Neural progenitor cell (in vitro differentiated cells): ENCODE results near the gene CCDC7. TPM values are rescaled to one million over a fixed set of nuclear protein-coding genes. Genes with fewer than 3 reads are reported as not detected.
"Not testable (repeated sequence)": the region's sequence is repeated elsewhere in the genome, so short reads cannot be mapped to it uniquely, and the experiment has no call there.

Source experiments
- DNase-seq: peaks from one replicate; pipeline ENCODE4 v3.0.0-alpha.2; 2016; ENCODE audit warnings: low spot score
- H2AFZ ChIP-seq: fragments of 200-600 bp; sonication (generic); replicated peaks from 2 replicates; pipeline ENCODE4 v1.6.1; 2016; ENCODE audit warnings: antibody characterized with exemption
- H3F3A ChIP-seq: fragments of 200-600 bp; sonication (generic); 2 replicates; pipeline ENCODE4 v1.6.1; 2016; ENCODE audit warnings: antibody characterized with exemption, low read depth
- H3K27ac ChIP-seq: fragments of 200-600 bp; sonication (generic); 2 replicates; pipeline ENCODE4 v1.5.1; 2016; ENCODE audit warnings: mild to moderate bottlenecking
- H3K27me3 ChIP-seq: fragments of 200-600 bp; sonication (generic); 2 replicates; pipeline ENCODE4 v1.6.1; 2016; ENCODE audit warnings: mild to moderate bottlenecking, moderate library complexity
- H3K36me3 ChIP-seq: fragments of 200-600 bp; sonication (generic); 2 replicates; pipeline ENCODE4 v1.5.1; 2016
- H3K4me1 ChIP-seq: fragments of 200-600 bp; sonication (generic); 2 replicates; pipeline ENCODE4 v1.6.1; 2016; ENCODE audit warnings: mixed run types
- H3K4me2 ChIP-seq: fragments of 200-600 bp; sonication (generic); 2 replicates; pipeline ENCODE4 v1.6.1; 2016
- H3K4me3 ChIP-seq: fragments of 200-600 bp; sonication (generic); 2 replicates; pipeline ENCODE4 v1.5.1; 2016
- H3K79me2 ChIP-seq: fragments of 200-600 bp; sonication (generic); 2 replicates; pipeline ENCODE4 v1.6.1; 2016; ENCODE audit warnings: low read depth
- H3K9ac ChIP-seq: fragments of 200-600 bp; sonication (generic); 2 replicates; pipeline ENCODE4 v1.6.1; 2016
- H3K9me3 ChIP-seq: fragments of 200-600 bp; sonication (generic); 2 replicates; pipeline ENCODE4 v1.5.1; 2016; ENCODE audit warnings: low read depth
- H4K20me1 ChIP-seq: fragments of 200-600 bp; sonication (generic); 2 replicates; pipeline ENCODE4 v1.6.1; 2016; ENCODE audit warnings: low read depth
- H3K27ac Mint-ChIP-seq: 3 replicates; pipeline ENCODE4 v1.8.0; 2021; ENCODE audit warnings: mixed read lengths
- H3K27me3 Mint-ChIP-seq: 2 replicates; pipeline ENCODE4 v1.8.0; 2022; ENCODE audit warnings: low read depth, mild to moderate bottlenecking, inconsistent platforms, moderate library complexity, mixed read lengths; ENCODE audit not compliant: insufficient read depth
- H3K36me3 Mint-ChIP-seq: 3 replicates; pipeline ENCODE4 v1.8.0; 2021; ENCODE audit warnings: mixed read lengths
- H3K4me1 Mint-ChIP-seq: 3 replicates; pipeline ENCODE4 v1.8.0; 2021; ENCODE audit warnings: mixed read lengths
- H3K4me3 Mint-ChIP-seq: 3 replicates; pipeline ENCODE4 v1.8.0; 2021; ENCODE audit warnings: mild to moderate bottlenecking, moderate library complexity, mixed read lengths
- H3K9me3 Mint-ChIP-seq: 3 replicates; pipeline ENCODE4 v1.8.0; 2020; ENCODE audit warnings: mixed read lengths
- CTCF ChIP-seq: fragments of 200-600 bp; sonication (generic); IDR thresholded peaks from 2 replicates; pipeline ENCODE4 v1.5.1; 2017; ENCODE audit warnings: antibody characterized with exemption, mild to moderate bottlenecking
- EZH2 ChIP-seq: fragments of 200-600 bp; sonication (generic); IDR thresholded peaks from 2 replicates; pipeline ENCODE4 v1.6.1; 2017; ENCODE audit warnings: antibody characterized with exemption, mild to moderate bottlenecking, moderate library complexity
- EZH2phosphoT487 ChIP-seq: fragments of 200-600 bp; sonication (generic); IDR thresholded peaks from 2 replicates; pipeline ENCODE4 v1.6.1; 2017; ENCODE audit warnings: antibody characterized with exemption
- total RNA-seq: library from RNA; depleted of rRNA; stranded (reverse); fragments of >200 nt; gene quantifications from 2 replicates; pipeline ENCODE4 v1.2.3, GENCODE V29; 2015; ENCODE audit warnings: low replicate concordance

CCDC7 gene
- total RNA-seq, 1 donor from 2014 or later, result 6.9 TPM

GRCh38 chr10:32893916-32894664 is 448.1 kb downstream of the CCDC7 start:
- no peak overlapping the region for H3K27ac Mint-ChIP-seq
- H4K20me1 ChIP-seq, result no peaks in the 10 kb centered on the region
- H3K79me2 ChIP-seq, result no peaks in the 10 kb centered on the region
- no peak overlapping the region for H3K4me2 ChIP-seq
- no peak overlapping the region for H3K27ac ChIP-seq
- peaks cover 5% of the 10 kb centered on the region for H3K36me3 ChIP-seq
- H3K4me1 Mint-ChIP-seq, result no peaks in the 10 kb centered on the region
- TF ChIP-seq EZH2phosphoT487 (no peak), CTCF (no peak), EZH2 (no peak)
- no peak overlapping the region for H3K4me3 ChIP-seq
- no peak overlapping the region for H3K4me3 Mint-ChIP-seq
- peaks cover 5% of the 10 kb centered on the region for H3F3A ChIP-seq
- no peaks in the 10 kb centered on the region for H3K27me3 ChIP-seq
- H3K9ac ChIP-seq, result no peak overlapping the region
- no peaks in the 10 kb centered on the region for H3K9me3 Mint-ChIP-seq
- no peak overlapping the region for H2AFZ ChIP-seq
- no peaks in the 10 kb centered on the region for H3K4me1 ChIP-seq
- DNase-seq, result no peak
- H3K9me3 ChIP-seq, result no peaks in the 10 kb centered on the region
- H3K27me3 Mint-ChIP-seq, result no peaks in the 10 kb centered on the region
- peaks cover 17% of the 10 kb centered on the region for H3K36me3 Mint-ChIP-seq

- not testable (repeated sequence) for H3K4me1 Mint-ChIP-seq, H3K4me1 ChIP-seq, H3K9me3 ChIP-seq, DNase-seq, H4K20me1 ChIP-seq, H2AFZ ChIP-seq, H3K4me3 Mint-ChIP-seq, H3K4me2 ChIP-seq, H3K27ac ChIP-seq, H3K9me3 Mint-ChIP-seq, H3K79me2 ChIP-seq, H3K27me3 Mint-ChIP-seq, H3F3A ChIP-seq, H3K9ac ChIP-seq, H3K4me3 ChIP-seq, H3K27me3 ChIP-seq
- peak overlapping the region; percentile 51 for H3K27ac Mint-ChIP-seq
- H3K36me3 ChIP-seq, result peaks cover 12% of the 10 kb centered on the region
- H3K36me3 Mint-ChIP-seq, result peaks cover 17% of the 10 kb centered on the region
These were observed 449.4 kb downstream of the CCDC7 start for GRCh38 chr10:32895200-32895968.

- peaks cover 2% of the 10 kb centered on the region for H3K27me3 Mint-ChIP-seq
- Histone ChIP-seq H4K20me1 (no peaks in the 10 kb centered on the region), H3K36me3 (peaks cover 10% of the 10 kb centered on the region), H3K9ac (no peak overlapping the region), H2AFZ (no peak overlapping the region), H3K79me2 (no peaks in the 10 kb centered on the region), H3K4me1 (no peaks in the 10 kb centered on the region), H3K4me3 (no peak overlapping the region), H3K27me3 (no peaks in the 10 kb centered on the region), H3F3A (no peaks in the 10 kb centered on the region), H3K27ac (no peak overlapping the region), H3K9me3 (no peaks in the 10 kb centered on the region), H3K4me2 (no peak overlapping the region)
- H3K36me3 Mint-ChIP-seq, result peaks cover 19% of the 10 kb centered on the region
- H3K27ac Mint-ChIP-seq, result peak overlapping the region; percentile 33
- H3K4me3 Mint-ChIP-seq, result no peak overlapping the region
- peaks cover 4% of the 10 kb centered on the region for H3K4me1 Mint-ChIP-seq
- no peak for DNase-seq
- no peaks in the 10 kb centered on the region for H3K9me3 Mint-ChIP-seq
- no peak for TF ChIP-seq EZH2
- no peak for TF ChIP-seq EZH2phosphoT487
- no peak for TF ChIP-seq CTCF
These were observed 455.9 kb downstream of the CCDC7 start for GRCh38 chr10:32901815-32902214.

- Mint-ChIP-seq H3K27ac (no peak overlapping the region), H3K4me1 (peaks cover 4% of the 10 kb centered on the region)
These were observed 459.5 kb downstream of the CCDC7 start for GRCh38 chr10:32905466-32905865.

More at GRCh38 chr10:32905466-32905865, 459.5 kb downstream of the CCDC7 start:
- no peaks in the 10 kb centered on the region for H3K27me3 ChIP-seq
- H3K4me1 ChIP-seq, result no peaks in the 10 kb centered on the region
- H3K9ac ChIP-seq, result no peak overlapping the region
- H3K4me3 ChIP-seq, result no peak overlapping the region
- H3K79me2 ChIP-seq, result no peaks in the 10 kb centered on the region
- Mint-ChIP-seq H3K27me3 (peaks cover 2% of the 10 kb centered on the region), H3K4me3 (no peak overlapping the region), H3K9me3 (no peaks in the 10 kb centered on the region), H3K36me3 (peaks cover 21% of the 10 kb centered on the region)
- no peak for DNase-seq
- no peak overlapping the region for H2AFZ ChIP-seq
- no peaks in the 10 kb centered on the region for H3K9me3 ChIP-seq
- peaks cover 15% of the 10 kb centered on the region for H3K36me3 ChIP-seq
- TF ChIP-seq EZH2 (no peak), EZH2phosphoT487 (no peak), CTCF (no peak)
- no peak overlapping the region for H3K27ac ChIP-seq
- H4K20me1 ChIP-seq, result no peaks in the 10 kb centered on the region
- no peak overlapping the region for H3K4me2 ChIP-seq
- no peaks in the 10 kb centered on the region for H3F3A ChIP-seq
